ENCODE results near the gene YBX3.

- TF ChIP-seq POLR2A (IDR thresholded peaks at IDR 0.05) (no peak), CTCF (IDR thresholded peaks at IDR 0.05 in 4 of 5, conservative IDR thresholded peaks at IDR 0.05 in 1 of 5) (no peak)
These were observed 22.5 kb downstream of the YBX3 start for GRCh38 chr12:10700581-10700980.

Data from gastrocnemius medialis (tissue), 4 donors.